ENCODE data around the gene LDLRAD1.
"Not testable (repeated sequence)": the region's sequence is repeated elsewhere in the genome, so short reads cannot be mapped to it uniquely, and the experiment has no call there.

LDLRAD1 gene

GRCh38 chr1:54037476-54037875 lies 19.5 kb upstream of the LDLRAD1 start:
- H3K9me3 Mint-ChIP-seq = no peaks in the 10 kb centered on the region
- intact Hi-C loops (cut with micrococcal nuclease) = no loop called here
- H3K4me1 Mint-ChIP-seq (ENCODE audit: low read depth) = no peaks in the 10 kb centered on the region
- H3K36me3 Mint-ChIP-seq (ENCODE audit: low read depth) = peaks cover 81% of the 10 kb centered on the region
- H3K27me3 Mint-ChIP-seq = no peaks in the 10 kb centered on the region
- H3K27ac Mint-ChIP-seq = no peak overlapping the region
- no peak overlapping the region for H3K4me3 Mint-ChIP-seq

- Mint-ChIP-seq H3K4me3 (no peak overlapping the region), H3K36me3 (ENCODE audit: low read depth) (peaks cover 46% of the 10 kb centered on the region), H3K27me3 (no peaks in the 10 kb centered on the region), H3K27ac (no peak overlapping the region), H3K4me1 (ENCODE audit: low read depth) (no peaks in the 10 kb centered on the region), H3K9me3 (no peaks in the 10 kb centered on the region)
- intact Hi-C loops (cut with micrococcal nuclease) = no loop called here
Observed at GRCh38 chr1:54028306-54029251, 10.6 kb upstream of the LDLRAD1 start.

- H3K27ac Mint-ChIP-seq = no peak overlapping the region
- no peak overlapping the region for H3K4me3 Mint-ChIP-seq
- H3K27me3 Mint-ChIP-seq = no peaks in the 10 kb centered on the region
- intact Hi-C loops (cut with micrococcal nuclease) = no loop called here
- H3K9me3 Mint-ChIP-seq = no peaks in the 10 kb centered on the region
- peaks cover 39% of the 10 kb centered on the region for H3K36me3 Mint-ChIP-seq (ENCODE audit: low read depth)
- H3K4me1 Mint-ChIP-seq (ENCODE audit: low read depth) = no peaks in the 10 kb centered on the region
Observed at GRCh38 chr1:54027848-54028247, 9.9 kb upstream of the LDLRAD1 start.

- H3K4me1 Mint-ChIP-seq (ENCODE audit: low read depth); H3K27ac Mint-ChIP-seq; intact Hi-C loops (cut with micrococcal nuclease); H3K9me3 Mint-ChIP-seq; H3K4me3 Mint-ChIP-seq; H3K27me3 Mint-ChIP-seq: not testable (repeated sequence)
- peaks cover 16% of the 10 kb centered on the region for H3K36me3 Mint-ChIP-seq (ENCODE audit: low read depth)
Observed at GRCh38 chr1:54024811-54025210, 6.8 kb upstream of the LDLRAD1 start.

GRCh38 chr1:54024358-54024757 lies 6.4 kb upstream of the LDLRAD1 start:
- H3K4me1 Mint-ChIP-seq (ENCODE audit: low read depth) = no peaks in the 10 kb centered on the region
- intact Hi-C loops (cut with micrococcal nuclease) = no loop called here
- no peak overlapping the region for H3K27ac Mint-ChIP-seq
- H3K9me3 Mint-ChIP-seq = no peaks in the 10 kb centered on the region
- H3K4me3 Mint-ChIP-seq = no peak overlapping the region
- no peaks in the 10 kb centered on the region for H3K27me3 Mint-ChIP-seq
- H3K36me3 Mint-ChIP-seq (ENCODE audit: low read depth) = peaks cover 11% of the 10 kb centered on the region

GRCh38 chr1:54019562-54020176 lies 1.7 kb upstream of the LDLRAD1 start:
- H3K9me3 Mint-ChIP-seq; H3K4me3 Mint-ChIP-seq; H3K4me1 Mint-ChIP-seq (ENCODE audit: low read depth); H3K27me3 Mint-ChIP-seq; H3K27ac Mint-ChIP-seq; intact Hi-C loops (cut with micrococcal nuclease); H3K36me3 Mint-ChIP-seq (ENCODE audit: low read depth): not testable (repeated sequence)

GRCh38 chr1:54018635-54019034 lies 649 bp upstream of the LDLRAD1 start:
- H3K4me1 Mint-ChIP-seq (ENCODE audit: low read depth) = no peaks in the 10 kb centered on the region
- intact Hi-C loops (cut with micrococcal nuclease) = no loop called here
- H3K4me3 Mint-ChIP-seq = no peak overlapping the region
- H3K27me3 Mint-ChIP-seq = peaks cover 2% of the 10 kb centered on the region
- no peaks in the 10 kb centered on the region for H3K9me3 Mint-ChIP-seq
- H3K36me3 Mint-ChIP-seq (ENCODE audit: low read depth) = no peaks in the 10 kb centered on the region
- no peak overlapping the region for H3K27ac Mint-ChIP-seq

GRCh38 chr1:54016343-54017282 lies 1.4 kb downstream of the LDLRAD1 start:
- Mint-ChIP-seq H3K27ac (no peak overlapping the region), H3K4me3 (no peak overlapping the region)

GRCh38 chr1:54014009-54014629 lies 3.9 kb downstream of the LDLRAD1 start:
- H3K4me3 Mint-ChIP-seq = no peak overlapping the region
- no peak overlapping the region for H3K27ac Mint-ChIP-seq
- H3K36me3 Mint-ChIP-seq (ENCODE audit: low read depth) = no peaks in the 10 kb centered on the region
- peaks cover 4% of the 10 kb centered on the region for H3K27me3 Mint-ChIP-seq
- no peaks in the 10 kb centered on the region for H3K9me3 Mint-ChIP-seq
- intact Hi-C loops (cut with micrococcal nuclease) = no loop called here
- no peaks in the 10 kb centered on the region for H3K4me1 Mint-ChIP-seq (ENCODE audit: low read depth)

More at GRCh38 chr1:54016343-54017282, 1.4 kb downstream of the LDLRAD1 start:
- intact Hi-C loops (cut with micrococcal nuclease) = no loop called here
- Mint-ChIP-seq H3K4me1 (ENCODE audit: low read depth) (no peaks in the 10 kb centered on the region), H3K36me3 (ENCODE audit: low read depth) (no peaks in the 10 kb centered on the region), H3K27me3 (peaks cover 2% of the 10 kb centered on the region), H3K9me3 (no peaks in the 10 kb centered on the region)

- Mint-ChIP-seq H3K36me3 (ENCODE audit: low read depth) (no peaks in the 10 kb centered on the region), H3K27ac (no peak overlapping the region)
- intact Hi-C loops (cut with micrococcal nuclease) = no loop called here
Observed at GRCh38 chr1:54013393-54014008, 4.5 kb downstream of the LDLRAD1 start.

GRCh38 chr1:54012863-54013262 lies 5.1 kb downstream of the LDLRAD1 start:
- no peaks in the 10 kb centered on the region for H3K36me3 Mint-ChIP-seq (ENCODE audit: low read depth)
- H3K4me1 Mint-ChIP-seq (ENCODE audit: low read depth) = no peaks in the 10 kb centered on the region
- H3K4me3 Mint-ChIP-seq = no peak overlapping the region
- intact Hi-C loops (cut with micrococcal nuclease) = no loop called here
- H3K27ac Mint-ChIP-seq = no peak overlapping the region
- no peaks in the 10 kb centered on the region for H3K9me3 Mint-ChIP-seq
- peaks cover 4% of the 10 kb centered on the region for H3K27me3 Mint-ChIP-seq

More at GRCh38 chr1:54013393-54014008, 4.5 kb downstream of the LDLRAD1 start:
- H3K4me1 Mint-ChIP-seq (ENCODE audit: low read depth) = no peaks in the 10 kb centered on the region
- H3K27me3 Mint-ChIP-seq = peaks cover 4% of the 10 kb centered on the region
- no peak overlapping the region for H3K4me3 Mint-ChIP-seq
- H3K9me3 Mint-ChIP-seq = no peaks in the 10 kb centered on the region

GRCh38 chr1:54012008-54012325 lies 6.0 kb downstream of the LDLRAD1 start:
- Mint-ChIP-seq H3K36me3 (ENCODE audit: low read depth) (no peaks in the 10 kb centered on the region), H3K27me3 (peaks cover 1% of the 10 kb centered on the region)

GRCh38 chr1:54011316-54012007 lies 6.5 kb downstream of the LDLRAD1 start:
- Mint-ChIP-seq H3K36me3 (ENCODE audit: low read depth) (no peaks in the 10 kb centered on the region), H3K9me3 (no peaks in the 10 kb centered on the region), H3K27me3 (peaks cover 1% of the 10 kb centered on the region), H3K4me3 (no peak overlapping the region), H3K4me1 (ENCODE audit: low read depth) (no peaks in the 10 kb centered on the region), H3K27ac (no peak overlapping the region)
- intact Hi-C loops (cut with micrococcal nuclease) = no loop called here

More at GRCh38 chr1:54012008-54012325, 6.0 kb downstream of the LDLRAD1 start:
- Mint-ChIP-seq H3K27ac (no peak overlapping the region), H3K4me3 (no peak overlapping the region), H3K4me1 (ENCODE audit: low read depth) (no peaks in the 10 kb centered on the region), H3K9me3 (no peaks in the 10 kb centered on the region)
- intact Hi-C loops (cut with micrococcal nuclease) = no loop called here
